CD14-positive monocyte (primary cell): ENCODE measurements around the gene PXDN. TPM values are rescaled to one million over a fixed set of nuclear protein-coding genes. Genes with fewer than 3 reads are reported as not detected.
A peak's percentile ranks its signal among the peaks of the same experiment; 100 is the strongest.

Experiments
- DNase-seq, 3 donors: peaks; one replicate each; pipeline ENCODE4 v3.0.0-alpha.2; 2011 to 2022
- H2AFZ ChIP-seq: 2 replicates; pipeline ENCODE4 v1.6.0; 2012; ENCODE audit warnings: mild to moderate bottlenecking, low read depth, low read length, inconsistent platforms; ENCODE audit not compliant: insufficient read depth, poor library complexity, severe bottlenecking
- H3K27ac ChIP-seq, 2 donors: 1 replicate in 1 of 2; 2 replicates in 1 of 2; pipeline ENCODE4 v1.5.1; 2012 to 2013; ENCODE audit warnings: low read length in 2 of 2, control low read depth in 1 of 2, inconsistent platforms in 1 of 2, low read depth in 1 of 2, mild to moderate bottlenecking in 1 of 2
- H3K27me3 ChIP-seq, 2 donors: one replicate each; pipeline versions ENCODE4 v1.6.0 to v1.6.1; 2011 to 2013; ENCODE audit warnings: low read length in 2 of 2; ENCODE audit not compliant: control insufficient read depth in 2 of 2, insufficient read depth in 2 of 2
- H3K36me3 ChIP-seq, 2 donors: replicated peaks in 1 of 2; 1 replicate in 1 of 2; 2 replicates in 1 of 2; pipeline versions ENCODE4 v1.5.1 to v1.6.1; 2012 to 2013; ENCODE audit warnings: low read length in 2 of 2, control low read depth in 1 of 2, inconsistent platforms in 1 of 2, mild to moderate bottlenecking in 1 of 2; ENCODE audit not compliant: insufficient read depth in 2 of 2, control insufficient read depth in 1 of 2
- H3K4me1 ChIP-seq, 2 donors: 1 replicate in 1 of 2; 2 replicates in 1 of 2; pipeline versions ENCODE4 v1.5.1 to v1.6.1; 2012 to 2013; ENCODE audit warnings: low read length in 2 of 2, control low read depth in 1 of 2, inconsistent platforms in 1 of 2, mild to moderate bottlenecking in 1 of 2, moderate library complexity in 1 of 2; ENCODE audit not compliant: insufficient read depth in 2 of 2, control insufficient read depth in 1 of 2
- H3K4me2 ChIP-seq: replicated peaks from 2 replicates; pipeline ENCODE3; 2012; ENCODE audit warnings: low read length, moderate library complexity, mild to moderate bottlenecking; ENCODE audit not compliant: poor library complexity, severe bottlenecking; ENCODE audit errors: extremely low read depth
- H3K4me3 ChIP-seq, 3 experiments: fragments of 200-600 bp in 1 of 3; sonication (generic) in 1 of 3; replicated peaks in 1 of 3; 1 replicate in 2 of 3; 2 replicates in 1 of 3; pipeline ENCODE4 v1.5.1; 2011 to 2013; ENCODE audit warnings: low read length in 3 of 3, mild to moderate bottlenecking in 3 of 3, control low read depth in 2 of 3, low read depth in 2 of 3, inconsistent platforms in 1 of 3, moderate library complexity in 1 of 3
- H3K79me2 ChIP-seq: 2 replicates; pipeline ENCODE4 v1.6.0; 2012; ENCODE audit warnings: mild to moderate bottlenecking, control low read depth, inconsistent platforms, low read length, moderate library complexity; ENCODE audit not compliant: insufficient read depth
- H3K9ac ChIP-seq: 2 replicates; pipeline ENCODE4 v1.6.0; 2017; ENCODE audit warnings: low read length, mild to moderate bottlenecking; ENCODE audit not compliant: insufficient read depth, poor library complexity, severe bottlenecking
- H3K9me3 ChIP-seq, 2 donors: replicated peaks in 1 of 2; 1 replicate in 1 of 2; 2 replicates in 1 of 2; pipeline versions ENCODE4 v1.5.1 to v1.6.1; 2012 to 2013; ENCODE audit warnings: low read length in 2 of 2, control low read depth in 1 of 2; ENCODE audit not compliant: control insufficient read depth in 1 of 2, insufficient read depth in 1 of 2
- H4K20me1 ChIP-seq: 2 replicates; pipeline ENCODE4 v1.6.0; 2012; ENCODE audit warnings: mild to moderate bottlenecking, low read length, control low read depth, moderate library complexity; ENCODE audit not compliant: insufficient read depth
- H3K27ac Mint-ChIP-seq, 7 donors: one replicate each; pipeline ENCODE4 v1.8.0; 2020; ENCODE audit warnings: mild to moderate bottlenecking in 7 of 7, mixed read lengths in 7 of 7, moderate library complexity in 6 of 7, inconsistent platforms in 2 of 7
- H3K27me3 Mint-ChIP-seq, 3 donors: one replicate each; pipeline ENCODE4 v1.8.0; 2021 to 2022; ENCODE audit warnings: low read depth in 3 of 3, mild to moderate bottlenecking in 3 of 3, mixed read lengths in 3 of 3, moderate library complexity in 3 of 3, inconsistent platforms in 1 of 3
- H3K36me3 Mint-ChIP-seq, 2 donors: one replicate each; pipeline ENCODE4 v1.8.0; 2020; ENCODE audit warnings: mixed read lengths in 2 of 2, inconsistent platforms in 1 of 2, mild to moderate bottlenecking in 1 of 2
- H3K4me1 Mint-ChIP-seq: one replicate; pipeline ENCODE4 v1.8.0; 2020; ENCODE audit warnings: mild to moderate bottlenecking, mixed read lengths
- H3K4me3 Mint-ChIP-seq, 2 donors: one replicate each; pipeline ENCODE4 v1.8.0; 2020; ENCODE audit warnings: mild to moderate bottlenecking in 2 of 2, mixed read lengths in 2 of 2, moderate library complexity in 1 of 2
- H3K9me3 Mint-ChIP-seq, 7 donors: one replicate each; pipeline ENCODE4 v1.8.0; 2020 to 2022; ENCODE audit warnings: mixed read lengths in 7 of 7, mild to moderate bottlenecking in 6 of 7, moderate library complexity in 6 of 7, inconsistent platforms in 2 of 7
- WGBS: methylation state at CpG from one replicate; pipeline ENCODE4 v1.1.5; 2013; ENCODE audit warnings: missing lambda C conversion rate; ENCODE audit not compliant: insufficient coverage; 5-methylcytosine and 5-hydroxymethylcytosine counted together
- intact Hi-C, 2 donors: fragments of 100-400 bp; cut with micrococcal nuclease; formaldehyde crosslinking; loops; one replicate each; pipeline versions ENCODE4 v1.15.0 to v1.15.1; 2023
- polyA plus RNA-seq, 3 donors: library from polyadenylated mRNA; depleted of rRNA in 1 of 3; unstranded in 2 of 3; stranded (reverse) in 1 of 3; fragments of 300-500 nt in 2 of 3; fragments of >200 nt in 1 of 3; fragmentation: Illumina TruSeq in 2 of 3; gene quantifications; 1 replicate in 2 of 3; 2 replicates in 1 of 3; pipeline ENCODE4 v1.2.3, GENCODE V29; 2012 to 2021
- TF ChIP-seq, protein P1 (sequence below): fragments of 200-600 bp; IDR thresholded peaks from one replicate; pipeline ENCODE4 v1.8.0; 2022; ENCODE audit warnings: antibody characterized with exemption, mild to moderate bottlenecking

The PXDN gene
- polyA plus RNA-seq, 3 donors: not detected

GRCh38 chr2:1742681-1743395 lies 1.5 kb downstream of the PXDN start:
- WGBS: 4% methylated on average over 45 of the region's 54 CpGs
- Mint-ChIP-seq H3K27me3 (peaks cover 43 to 47% (median 43%) of the 10 kb centered on the region in 3 donors), H3K4me1 (peaks cover 6% of the 10 kb centered on the region), H3K27ac (no peak overlapping the region), H3K9me3 (peaks cover 0 to 3% (median 0%) of the 10 kb centered on the region in 7 donors), H3K4me3 (peak overlapping the region; percentile 74 to 83), H3K36me3 (no peaks in the 10 kb centered on the region)
- H3K4me3 ChIP-seq: no peak overlapping the region
- peak overlapping the region; percentile 15 for H3K4me2 ChIP-seq
- no peak for DNase-seq
- H3K4me1 ChIP-seq: no peaks in the 10 kb centered on the region
- H3K36me3 ChIP-seq: no peaks in the 10 kb centered on the region
- no peak overlapping the region for H3K27ac ChIP-seq
- H3K79me2 ChIP-seq: no peaks in the 10 kb centered on the region
- no peak overlapping the region for H2AFZ ChIP-seq
- intact Hi-C loops: no loop called here
- no peaks in the 10 kb centered on the region for H3K9me3 ChIP-seq
- TF ChIP-seq, protein P1, sequence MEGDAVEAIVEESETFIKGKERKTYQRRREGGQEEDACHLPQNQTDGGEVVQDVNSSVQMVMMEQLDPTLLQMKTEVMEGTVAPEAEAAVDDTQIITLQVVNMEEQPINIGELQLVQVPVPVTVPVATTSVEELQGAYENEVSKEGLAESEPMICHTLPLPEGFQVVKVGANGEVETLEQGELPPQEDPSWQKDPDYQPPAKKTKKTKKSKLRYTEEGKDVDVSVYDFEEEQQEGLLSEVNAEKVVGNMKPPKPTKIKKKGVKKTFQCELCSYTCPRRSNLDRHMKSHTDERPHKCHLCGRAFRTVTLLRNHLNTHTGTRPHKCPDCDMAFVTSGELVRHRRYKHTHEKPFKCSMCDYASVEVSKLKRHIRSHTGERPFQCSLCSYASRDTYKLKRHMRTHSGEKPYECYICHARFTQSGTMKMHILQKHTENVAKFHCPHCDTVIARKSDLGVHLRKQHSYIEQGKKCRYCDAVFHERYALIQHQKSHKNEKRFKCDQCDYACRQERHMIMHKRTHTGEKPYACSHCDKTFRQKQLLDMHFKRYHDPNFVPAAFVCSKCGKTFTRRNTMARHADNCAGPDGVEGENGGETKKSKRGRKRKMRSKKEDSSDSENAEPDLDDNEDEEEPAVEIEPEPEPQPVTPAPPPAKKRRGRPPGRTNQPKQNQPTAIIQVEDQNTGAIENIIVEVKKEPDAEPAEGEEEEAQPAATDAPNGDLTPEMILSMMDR: no peak
- H3K27me3 ChIP-seq: peaks cover 0 to 33% of the 10 kb centered on the region in 2 donors
- no peak overlapping the region for H3K9ac ChIP-seq
- H4K20me1 ChIP-seq: no peaks in the 10 kb centered on the region

- H3K36me3 ChIP-seq: no peaks in the 10 kb centered on the region
- Mint-ChIP-seq H3K36me3 (no peaks in the 10 kb centered on the region), H3K4me1 (peaks cover 6% of the 10 kb centered on the region), H3K4me3 (peak overlapping the region in 1 of 2 donors; percentile 49), H3K27me3 (peaks cover 41 to 44% (median 43%) of the 10 kb centered on the region in 3 donors), H3K27ac (no peak overlapping the region), H3K9me3 (peaks cover 0 to 3% (median 0%) of the 10 kb centered on the region in 7 donors)
- H3K9me3 ChIP-seq: no peaks in the 10 kb centered on the region
- no peaks in the 10 kb centered on the region for H4K20me1 ChIP-seq
- no peaks in the 10 kb centered on the region for H3K4me1 ChIP-seq
- H3K4me3 ChIP-seq: no peak overlapping the region
- peaks cover 0 to 33% of the 10 kb centered on the region in 2 donors for H3K27me3 ChIP-seq
- WGBS: 90% methylated on average over 7 of the region's 13 CpGs
- no peak for DNase-seq
- no peak overlapping the region for H3K4me2 ChIP-seq
- intact Hi-C loops: no loop called here
- no peaks in the 10 kb centered on the region for H3K79me2 ChIP-seq
- no peak overlapping the region for H2AFZ ChIP-seq
- H3K27ac ChIP-seq: no peak overlapping the region
- TF ChIP-seq, protein P1: no peak
- no peak overlapping the region for H3K9ac ChIP-seq
Measured at GRCh38 chr2:1742301-1742680, 2.0 kb downstream of the PXDN start.
